ENCODE data around the gene BTG2.

BTG2 gene

DNA sequence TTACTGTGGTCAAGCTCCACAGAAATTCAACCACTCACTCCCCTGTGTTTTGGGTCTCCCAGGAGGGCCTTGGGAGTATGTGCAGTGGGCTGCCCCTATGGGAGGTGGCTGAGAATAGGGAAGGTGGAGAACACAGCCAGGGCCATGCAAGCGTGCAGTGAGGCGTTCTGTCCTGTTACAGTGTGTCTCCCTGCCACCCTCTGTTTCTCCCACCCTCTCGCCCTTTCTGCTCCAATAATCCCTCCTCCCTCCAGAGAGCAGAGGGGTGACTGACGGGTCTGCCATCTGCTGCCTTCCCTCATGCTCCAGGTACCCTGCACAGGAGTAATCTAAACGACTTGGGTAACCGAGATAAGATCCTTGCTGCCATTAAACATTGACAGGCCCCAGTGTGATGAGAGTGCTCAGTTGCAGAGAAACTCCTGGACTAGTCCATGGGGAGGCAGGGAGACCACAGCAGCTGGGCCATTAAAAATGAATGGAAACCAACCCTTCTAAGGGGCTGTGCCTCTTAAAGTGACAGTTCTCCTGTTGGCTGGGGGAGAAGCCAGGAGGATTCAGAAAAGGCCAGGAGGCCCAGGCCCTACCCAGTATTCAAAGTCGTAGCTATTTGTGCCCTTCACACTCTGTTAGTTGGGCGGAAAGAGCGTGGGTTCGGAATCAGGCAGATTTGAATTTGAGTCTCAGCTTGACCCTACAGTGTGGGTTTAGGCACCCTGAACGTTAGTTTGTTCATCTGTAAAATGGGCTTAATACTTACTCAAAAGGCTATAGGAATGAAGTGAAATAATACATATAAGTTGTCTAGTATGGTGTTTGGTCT, 22.4 kb upstream of the BTG2 start:
- Histone ChIP-seq H3K4me2 (ENCODE audit: low read depth, low read length) (no peak overlapping the region), H2AFZ (ENCODE audit: low read length) (no peak overlapping the region), H3K4me1 (ENCODE audit: low read length) (peaks cover 34% of the 10 kb centered on the region), H3K79me2 (ENCODE audit: low read length) (peaks cover 4% of the 10 kb centered on the region; the same call in 1 of the 2 replicates), H3F3A (ENCODE audit: insufficient read depth, low read length) (peaks cover 17% of the 10 kb centered on the region), H3K9ac (ENCODE audit: low read length) (no peak overlapping the region), H3K27ac (ENCODE audit: low read length) (no peak overlapping the region), H3K4me3 (ENCODE audit: low read length) (no peak overlapping the region), H3K9me2 (replicated peaks; ENCODE audit: insufficient read depth, low read length) (no peaks in the 10 kb centered on the region), H4K20me1 (ENCODE audit: insufficient read depth, low read length) (no peaks in the 10 kb centered on the region), H3K9me3 (replicated peaks; ENCODE audit: insufficient read depth, low read length) (no peaks in the 10 kb centered on the region), H3K27me3 (replicated peaks; ENCODE audit: insufficient read depth, low read length) (no peaks in the 10 kb centered on the region), H3K36me3 (replicated peaks; ENCODE audit: insufficient read depth, low read length) (no peaks in the 10 kb centered on the region)
- TF ChIP-seq EZH2phosphoT487 (IDR thresholded peaks at IDR 0.05; ENCODE audit: low read length): no peak
- TF ChIP-seq, protein P1, sequence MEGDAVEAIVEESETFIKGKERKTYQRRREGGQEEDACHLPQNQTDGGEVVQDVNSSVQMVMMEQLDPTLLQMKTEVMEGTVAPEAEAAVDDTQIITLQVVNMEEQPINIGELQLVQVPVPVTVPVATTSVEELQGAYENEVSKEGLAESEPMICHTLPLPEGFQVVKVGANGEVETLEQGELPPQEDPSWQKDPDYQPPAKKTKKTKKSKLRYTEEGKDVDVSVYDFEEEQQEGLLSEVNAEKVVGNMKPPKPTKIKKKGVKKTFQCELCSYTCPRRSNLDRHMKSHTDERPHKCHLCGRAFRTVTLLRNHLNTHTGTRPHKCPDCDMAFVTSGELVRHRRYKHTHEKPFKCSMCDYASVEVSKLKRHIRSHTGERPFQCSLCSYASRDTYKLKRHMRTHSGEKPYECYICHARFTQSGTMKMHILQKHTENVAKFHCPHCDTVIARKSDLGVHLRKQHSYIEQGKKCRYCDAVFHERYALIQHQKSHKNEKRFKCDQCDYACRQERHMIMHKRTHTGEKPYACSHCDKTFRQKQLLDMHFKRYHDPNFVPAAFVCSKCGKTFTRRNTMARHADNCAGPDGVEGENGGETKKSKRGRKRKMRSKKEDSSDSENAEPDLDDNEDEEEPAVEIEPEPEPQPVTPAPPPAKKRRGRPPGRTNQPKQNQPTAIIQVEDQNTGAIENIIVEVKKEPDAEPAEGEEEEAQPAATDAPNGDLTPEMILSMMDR (IDR thresholded peaks at IDR 0.05; ENCODE audit: low read length): no peak
- no peak for TF ChIP-seq EZH2 (optimal IDR thresholded peaks at IDR 0.05; ENCODE audit: low read depth, low read length)
- no peak for DNase-seq

- no peak overlapping the region for H3K4me2 ChIP-seq (ENCODE audit: low read depth, low read length)
- H3K79me2 ChIP-seq (ENCODE audit: low read length): peaks cover 11% of the 10 kb centered on the region
- H3K4me3 ChIP-seq (ENCODE audit: low read length): no peak overlapping the region
- H3K9me3 ChIP-seq (replicated peaks; ENCODE audit: insufficient read depth, low read length): no peaks in the 10 kb centered on the region
- TF ChIP-seq, protein P1 (IDR thresholded peaks at IDR 0.05; ENCODE audit: low read length): no peak
- no peak for TF ChIP-seq EZH2 (optimal IDR thresholded peaks at IDR 0.05; ENCODE audit: low read depth, low read length)
- no peak for TF ChIP-seq EZH2phosphoT487 (IDR thresholded peaks at IDR 0.05; ENCODE audit: low read length)
- H3K9me2 ChIP-seq (replicated peaks; ENCODE audit: insufficient read depth, low read length): no peaks in the 10 kb centered on the region
- peaks cover 23% of the 10 kb centered on the region for H3F3A ChIP-seq (ENCODE audit: insufficient read depth, low read length)
- no peak for DNase-seq
- H3K9ac ChIP-seq (ENCODE audit: low read length): no peak overlapping the region
- no peaks in the 10 kb centered on the region for H3K27me3 ChIP-seq (replicated peaks; ENCODE audit: insufficient read depth, low read length)
- no peaks in the 10 kb centered on the region for H4K20me1 ChIP-seq (ENCODE audit: insufficient read depth, low read length)
- no peaks in the 10 kb centered on the region for H3K36me3 ChIP-seq (replicated peaks; ENCODE audit: insufficient read depth, low read length)
- H2AFZ ChIP-seq (ENCODE audit: low read length): no peak overlapping the region
- H3K27ac ChIP-seq (ENCODE audit: low read length): no peak overlapping the region
- peaks cover 34% of the 10 kb centered on the region for H3K4me1 ChIP-seq (ENCODE audit: low read length)
Observed at GRCh38 chr1:203283597-203283996, 21.7 kb upstream of the BTG2 start.

DNA sequence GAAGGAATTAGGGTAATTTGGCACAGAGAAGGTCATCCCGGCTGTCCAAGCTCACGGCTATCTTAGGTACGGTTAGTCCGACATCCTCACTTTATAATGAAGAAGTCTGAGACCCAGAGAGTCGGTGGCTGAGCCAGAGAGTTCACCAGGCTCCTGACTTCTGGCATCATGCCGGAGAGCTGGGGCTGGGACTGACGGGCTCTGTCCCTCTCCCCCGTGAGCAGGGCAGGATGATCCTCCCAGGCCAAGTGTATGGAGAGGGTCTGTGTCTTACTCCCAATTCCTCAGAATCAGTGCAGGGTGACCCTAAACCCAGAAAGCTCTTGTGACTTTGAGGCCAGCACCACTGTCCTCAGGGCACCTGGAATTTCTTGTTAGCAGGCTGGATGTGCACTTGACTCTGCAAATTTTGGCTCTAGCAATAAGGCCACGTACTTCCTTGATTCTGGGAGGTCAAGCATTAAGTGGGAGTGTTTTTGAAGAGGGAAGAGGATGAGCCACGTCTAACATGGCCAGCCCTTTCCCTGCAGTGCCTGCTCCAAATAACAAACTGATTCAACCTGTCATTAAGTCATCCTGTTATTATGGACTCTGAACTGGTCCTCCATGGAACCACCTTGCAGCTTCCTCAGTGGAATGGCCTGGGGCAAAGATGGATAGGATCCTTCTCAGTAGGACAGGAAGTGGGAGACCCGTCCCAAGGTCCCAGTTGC, 20.8 kb upstream of the BTG2 start:
- no peak for TF ChIP-seq EZH2phosphoT487 (IDR thresholded peaks at IDR 0.05; ENCODE audit: low read length)
- TF ChIP-seq, protein P1 (IDR thresholded peaks at IDR 0.05; ENCODE audit: low read length): no peak
- H3K4me3 ChIP-seq (ENCODE audit: low read length): no peak overlapping the region
- no peak overlapping the region for H3K27ac ChIP-seq (ENCODE audit: low read length)
- H3K4me1 ChIP-seq (ENCODE audit: low read length): peaks cover 37% of the 10 kb centered on the region
- H3K27me3 ChIP-seq (replicated peaks; ENCODE audit: insufficient read depth, low read length): no peaks in the 10 kb centered on the region
- peaks cover 31% of the 10 kb centered on the region for H3F3A ChIP-seq (ENCODE audit: insufficient read depth, low read length)
- no peak for DNase-seq
- no peak overlapping the region for H3K9ac ChIP-seq (ENCODE audit: low read length)
- H2AFZ ChIP-seq (ENCODE audit: low read length): no peak overlapping the region
- peaks cover 16% of the 10 kb centered on the region for H3K79me2 ChIP-seq (ENCODE audit: low read length)
- no peaks in the 10 kb centered on the region for H3K9me2 ChIP-seq (replicated peaks; ENCODE audit: insufficient read depth, low read length)
- H3K36me3 ChIP-seq (replicated peaks; ENCODE audit: insufficient read depth, low read length): no peaks in the 10 kb centered on the region
- H4K20me1 ChIP-seq (ENCODE audit: insufficient read depth, low read length): no peaks in the 10 kb centered on the region
- H3K9me3 ChIP-seq (replicated peaks; ENCODE audit: insufficient read depth, low read length): no peaks in the 10 kb centered on the region
- no peak overlapping the region for H3K4me2 ChIP-seq (ENCODE audit: low read depth, low read length)
